MCF 10A (cell line): ENCODE measurements around the gene MAN1C1. TPM values are rescaled to one million over a fixed set of nuclear protein-coding genes. Genes with fewer than 3 reads are reported as not detected.
A peak's percentile ranks its signal among the peaks of the same experiment; 100 is the strongest.

Experiments used
- BruUV-seq: library from RNA; stranded (reverse); fragments of 400-500 nt; replicated peaks from 2 replicates; lab custom pipeline; 2021; lab: Mats Ljungman, UMichigan
- CTCF ChIA-PET: fragments of 300-600 bp; sonication (Branson Sonifier 250); formaldehyde crosslinking; extraction: SDS; loops from one replicate; lab custom pipeline; 2021; ENCODE audit warnings: antibody characterized with exemption, inconsistent platforms; lab: Yijun Ruan, JAX
- POLR2A ChIA-PET: fragments of 300-600, 350-650 bp; sonication (Branson Sonifier 250); formaldehyde crosslinking; extraction: SDS; loops from one replicate; lab custom pipeline; 2020; ENCODE audit warnings: antibody characterized with exemption, inconsistent platforms; lab: Yijun Ruan, JAX
- DNase-seq: peaks from one replicate; pipeline ENCODE4 v3.0.0-alpha.2; 2018; ENCODE audit not compliant: unreplicated experiment
- H3K27ac Mint-ChIP-seq: one replicate; pipeline ENCODE4 v1.8.0; 2022; ENCODE audit warnings: mild to moderate bottlenecking, low read depth, mixed read lengths; ENCODE audit not compliant: unreplicated experiment
- H3K27me3 Mint-ChIP-seq: one replicate; pipeline ENCODE4 v1.8.0; 2022; ENCODE audit warnings: mixed read lengths; ENCODE audit not compliant: insufficient read depth, unreplicated experiment
- H3K36me3 Mint-ChIP-seq: one replicate; pipeline ENCODE4 v1.8.0; 2022; ENCODE audit warnings: mild to moderate bottlenecking, moderate library complexity, mixed read lengths; ENCODE audit not compliant: insufficient read depth, unreplicated experiment
- H3K4me1 Mint-ChIP-seq: one replicate; pipeline ENCODE4 v1.8.0; 2022; ENCODE audit warnings: mixed read lengths; ENCODE audit not compliant: insufficient read depth, unreplicated experiment
- H3K4me3 Mint-ChIP-seq: one replicate; pipeline ENCODE4 v1.8.0; 2022; ENCODE audit warnings: mild to moderate bottlenecking, moderate library complexity, mixed read lengths; ENCODE audit not compliant: unreplicated experiment
- H3K9me3 Mint-ChIP-seq: one replicate; pipeline ENCODE4 v1.8.0; 2022; ENCODE audit warnings: mixed read lengths; ENCODE audit not compliant: unreplicated experiment
- CTCF ChIP-seq: fragments of 200-600 bp; IDR thresholded peaks from one replicate; pipeline ENCODE4 v1.8.0; 2022; ENCODE audit warnings: antibody characterized with exemption, mild to moderate bottlenecking; ENCODE audit not compliant: unreplicated experiment
- intact Hi-C: fragments of 100-400 bp; cut with micrococcal nuclease; formaldehyde crosslinking; loops from 2 replicates; pipeline ENCODE4 v1.14.1; 2022
- total RNA-seq: library from RNA; stranded (reverse); gene quantifications from 2 replicates; pipeline ENCODE4 v1.2.3, GENCODE V29; 2022

The MAN1C1 gene
- total RNA-seq, 1 experiment from 2014 or later = not detected

GRCh38 chr1:25798666-25799351 lies 182.2 kb downstream of the MAN1C1 start:
- Mint-ChIP-seq H3K9me3 (no peaks in the 10 kb centered on the region), H3K27me3 (no peaks in the 10 kb centered on the region), H3K4me3 (peak overlapping the region; percentile 70), H3K4me1 (peaks cover 18% of the 10 kb centered on the region), H3K27ac (no peak overlapping the region), H3K36me3 (no peaks in the 10 kb centered on the region)
- no TSS peak for BruUV-seq
- CTCF ChIA-PET = interaction anchor here (0.5 to 3.8 kb wide), 9 partner anchors 11 to 280 kb away, joined by 3 to 14 read pairs (median 4); partner anchors contain the start of gene PAFAH2
- intact Hi-C loops = loop anchor here (5.0 to 10.0 kb wide), 5 partner anchors 102 to 554 kb away; partner anchors contain the start of gene RSRP1
- TF ChIP-seq CTCF = no peak
- POLR2A ChIA-PET = no interaction called here
- DNase-seq = no peak

GRCh38 chr1:25799352-25799934 lies 182.9 kb downstream of the MAN1C1 start:
- peaks cover 18% of the 10 kb centered on the region for H3K4me1 Mint-ChIP-seq
- H3K27ac Mint-ChIP-seq = no peak overlapping the region
- no TSS peak for BruUV-seq
- no peaks in the 10 kb centered on the region for H3K27me3 Mint-ChIP-seq
- no peak for DNase-seq
- ChIA-PET CTCF (interaction anchor here (0.6 to 3.8 kb wide), 4 partner anchors 11 to 296 kb away, joined by 3 to 12 read pairs (median 6); no protein-coding TSS in a partner anchor), POLR2A (interaction anchor here (0.6 kb wide), 2 partner anchors 323 to 552 kb away, joined by 3 to 5 read pairs; partner anchors contain the start of gene RSRP1)
- intact Hi-C loops = loop anchor here (5.0 to 10.0 kb wide), 5 partner anchors 102 to 555 kb away; partner anchors contain the start of gene RSRP1
- no peaks in the 10 kb centered on the region for H3K36me3 Mint-ChIP-seq
- H3K9me3 Mint-ChIP-seq = no peaks in the 10 kb centered on the region
- H3K4me3 Mint-ChIP-seq = peak overlapping the region; percentile 70
- TF ChIP-seq CTCF = no peak

GRCh38 chr1:25799935-25800702 lies 183.5 kb downstream of the MAN1C1 start, which contains the start of gene SELENON:
SELENON (plus strand) TSS chr1:25800193; CDS start chr1:25800231, 38 bp downstream.
- POLR2A ChIA-PET = interaction anchor here (0.6 to 2.3 kb wide), 3 partner anchors 19 to 553 kb away, joined by 3 to 6 read pairs (median 5); partner anchors contain the start of genes MTFR1L and RSRP1
- DNase-seq = peak; percentile 21
- BruUV-seq = no TSS peak

More at GRCh38 chr1:25799935-25800702, 183.5 kb downstream of the MAN1C1 start, which contains the start of gene SELENON:
- H3K27me3 Mint-ChIP-seq = no peaks in the 10 kb centered on the region
- TF ChIP-seq CTCF = no peak
- intact Hi-C loops = loop anchor here (5.0 to 10.0 kb wide), 5 partner anchors 103 to 555 kb away; partner anchors contain the start of gene RSRP1
- H3K36me3 Mint-ChIP-seq = no peaks in the 10 kb centered on the region
- no peaks in the 10 kb centered on the region for H3K9me3 Mint-ChIP-seq
- CTCF ChIA-PET = interaction anchor here (0.5 to 3.8 kb wide), 6 partner anchors 10 to 296 kb away, joined by 3 to 16 read pairs (median 5); no protein-coding TSS in a partner anchor
- H3K4me3 Mint-ChIP-seq = peak within 1 kb of the TSS; percentile 70
- H3K27ac Mint-ChIP-seq = peak within 1 kb of the TSS; percentile 65
- peaks cover 18% of the 10 kb centered on the region for H3K4me1 Mint-ChIP-seq
